Activated CD4-positive, alpha-beta memory T cell treated with anti-CD3 and anti-CD28 coated beads for 36 hours (primary cell): Measurements from ENCODE around the gene BNIP5. TPM values are rescaled to one million over a fixed set of nuclear protein-coding genes. Genes with fewer than 3 reads are reported as not detected.

ENCODE experiments used
- CTCF ChIA-PET: fragments of 350-600 bp; sonication (Branson Sonifier 250); formaldehyde crosslinking; loops from one replicate; lab custom pipeline; 2021; ENCODE audit warnings: antibody characterized with exemption, inconsistent platforms; lab: Charles Lee
- POLR2A ChIA-PET: fragments of 350-600 bp; sonication (Branson Sonifier 250); formaldehyde crosslinking; loops from one replicate; lab custom pipeline; 2021; ENCODE audit warnings: antibody characterized with exemption; lab: Charles Lee
- DNase-seq: peaks from one replicate; pipeline ENCODE4 v3.0.0-alpha.2; 2020
- H3K27ac Mint-ChIP-seq: one replicate; pipeline ENCODE4 v1.8.0; 2021; ENCODE audit warnings: mixed read lengths
- H3K27me3 Mint-ChIP-seq: one replicate; pipeline ENCODE4 v1.8.0; 2021; ENCODE audit warnings: mixed read lengths
- H3K36me3 Mint-ChIP-seq: one replicate; pipeline ENCODE4 v1.8.0; 2021; ENCODE audit warnings: mixed read lengths
- H3K4me1 Mint-ChIP-seq: one replicate; pipeline ENCODE4 v1.8.0; 2021; ENCODE audit warnings: low read depth, mixed read lengths
- H3K4me3 Mint-ChIP-seq: one replicate; pipeline ENCODE4 v1.8.0; 2021; ENCODE audit warnings: mild to moderate bottlenecking, mixed read lengths
- H3K9me3 Mint-ChIP-seq: one replicate; pipeline ENCODE4 v1.8.0; 2021; ENCODE audit warnings: mixed read lengths
- intact Hi-C: fragments of 100-400 bp; cut with micrococcal nuclease; formaldehyde crosslinking; loops from one replicate; pipeline ENCODE4 v1.15.1; 2023
- total RNA-seq, 2 experiments: library from RNA; stranded (reverse); gene quantifications; one replicate each; pipeline ENCODE4 v1.2.3, GENCODE V29; 2021

Gene BNIP5
- total RNA-seq, 2 experiments from 2014 or later: not detected

DNA sequence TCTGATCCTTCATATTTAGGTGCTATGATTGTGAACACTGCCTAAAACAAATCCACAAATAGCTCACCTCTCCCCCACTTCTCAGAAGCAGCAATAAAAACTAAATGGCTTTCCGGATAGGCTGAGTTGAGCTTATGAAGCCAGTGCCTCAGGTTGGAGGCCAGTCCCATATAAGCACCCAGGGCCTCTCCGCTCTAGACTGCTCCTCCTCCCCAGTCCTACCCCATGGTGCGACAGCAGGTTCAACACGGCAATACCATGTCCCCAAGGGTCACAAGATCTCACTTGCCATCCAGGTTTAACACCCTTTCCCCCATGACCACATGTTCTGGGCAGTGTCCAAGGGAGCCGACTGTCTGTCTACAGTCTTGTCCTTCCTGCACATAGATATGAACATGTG, 20.8 kb downstream of the BNIP5 start:
- ChIA-PET CTCF (interaction anchor here (1.0 kb wide), 2 partner anchors 14 to 19 kb away, joined by 3 to 5 read pairs; no protein-coding TSS in a partner anchor), POLR2A (no interaction called here)
- no peaks in the 10 kb centered on the region for H3K36me3 Mint-ChIP-seq
- H3K9me3 Mint-ChIP-seq: no peaks in the 10 kb centered on the region
- H3K4me3 Mint-ChIP-seq: no peak overlapping the region
- no peaks in the 10 kb centered on the region for H3K4me1 Mint-ChIP-seq
- no peak for DNase-seq
- intact Hi-C loops: no loop called here
- no peaks in the 10 kb centered on the region for H3K27me3 Mint-ChIP-seq
- no peak overlapping the region for H3K27ac Mint-ChIP-seq

DNA sequence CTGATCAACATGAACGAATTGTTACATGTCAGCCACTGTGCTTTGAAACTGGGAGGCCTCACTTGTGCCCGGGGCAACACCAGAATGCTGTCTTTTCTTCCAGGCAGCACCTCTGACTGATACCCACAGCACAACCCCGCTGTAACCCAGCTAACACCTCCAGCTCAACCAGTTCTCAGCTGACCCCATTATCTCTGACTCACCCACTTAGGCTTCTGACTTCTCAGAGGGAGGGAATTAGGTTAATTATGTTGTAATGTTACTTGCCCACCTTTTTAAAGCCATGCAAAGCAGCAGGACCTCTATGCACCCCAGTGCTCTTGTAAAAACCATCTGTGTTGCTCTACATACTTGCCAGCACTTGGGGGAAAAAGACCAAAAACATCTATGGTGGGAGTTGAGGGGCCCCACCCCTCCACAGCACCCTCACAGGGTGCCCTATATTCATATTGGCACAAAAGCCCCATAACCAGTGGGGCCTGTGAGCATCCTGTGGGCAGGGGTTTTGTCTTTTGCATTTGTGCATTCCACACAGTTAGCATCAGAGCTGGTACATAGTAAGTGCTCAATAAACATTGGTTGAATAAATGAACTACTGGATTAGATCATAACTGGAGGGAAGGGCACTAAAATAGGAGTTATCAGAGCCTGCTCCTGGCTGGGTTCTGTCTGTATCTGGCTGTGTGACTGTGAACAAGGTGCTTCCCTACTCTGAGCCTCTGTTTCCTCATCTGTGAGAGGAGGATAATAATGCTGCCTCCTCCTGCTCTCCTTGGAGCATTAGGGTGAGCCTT, 22.3 kb downstream of the BNIP5 start:
- H3K4me1 Mint-ChIP-seq: no peaks in the 10 kb centered on the region
- no peak overlapping the region for H3K27ac Mint-ChIP-seq
- DNase-seq: no peak
- no peak overlapping the region for H3K4me3 Mint-ChIP-seq
- ChIA-PET CTCF (no interaction called here), POLR2A (no interaction called here)
- no peaks in the 10 kb centered on the region for H3K27me3 Mint-ChIP-seq
- no peaks in the 10 kb centered on the region for H3K36me3 Mint-ChIP-seq
- intact Hi-C loops: no loop called here
- H3K9me3 Mint-ChIP-seq: no peaks in the 10 kb centered on the region

DNA sequence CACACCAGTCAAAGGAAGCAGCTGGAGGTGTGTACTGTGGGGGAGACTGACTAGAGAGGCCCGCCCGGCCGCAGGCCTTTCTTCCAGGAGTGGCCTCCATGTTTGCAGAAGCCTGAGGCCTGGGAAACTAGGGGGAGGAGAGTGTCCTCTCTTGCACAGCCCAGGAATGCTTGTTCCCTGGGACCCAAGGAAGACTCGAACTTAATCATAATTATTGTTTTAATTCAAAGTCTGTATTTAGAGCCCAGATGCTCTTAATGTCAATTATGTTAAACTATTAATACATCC, 23.1 kb downstream of the BNIP5 start:
- Mint-ChIP-seq H3K4me3 (no peak overlapping the region), H3K27ac (no peak overlapping the region), H3K9me3 (no peaks in the 10 kb centered on the region), H3K27me3 (no peaks in the 10 kb centered on the region), H3K36me3 (no peaks in the 10 kb centered on the region), H3K4me1 (no peaks in the 10 kb centered on the region)
- ChIA-PET POLR2A (no interaction called here), CTCF (no interaction called here)
- no peak for DNase-seq
- intact Hi-C loops: no loop called here

DNA sequence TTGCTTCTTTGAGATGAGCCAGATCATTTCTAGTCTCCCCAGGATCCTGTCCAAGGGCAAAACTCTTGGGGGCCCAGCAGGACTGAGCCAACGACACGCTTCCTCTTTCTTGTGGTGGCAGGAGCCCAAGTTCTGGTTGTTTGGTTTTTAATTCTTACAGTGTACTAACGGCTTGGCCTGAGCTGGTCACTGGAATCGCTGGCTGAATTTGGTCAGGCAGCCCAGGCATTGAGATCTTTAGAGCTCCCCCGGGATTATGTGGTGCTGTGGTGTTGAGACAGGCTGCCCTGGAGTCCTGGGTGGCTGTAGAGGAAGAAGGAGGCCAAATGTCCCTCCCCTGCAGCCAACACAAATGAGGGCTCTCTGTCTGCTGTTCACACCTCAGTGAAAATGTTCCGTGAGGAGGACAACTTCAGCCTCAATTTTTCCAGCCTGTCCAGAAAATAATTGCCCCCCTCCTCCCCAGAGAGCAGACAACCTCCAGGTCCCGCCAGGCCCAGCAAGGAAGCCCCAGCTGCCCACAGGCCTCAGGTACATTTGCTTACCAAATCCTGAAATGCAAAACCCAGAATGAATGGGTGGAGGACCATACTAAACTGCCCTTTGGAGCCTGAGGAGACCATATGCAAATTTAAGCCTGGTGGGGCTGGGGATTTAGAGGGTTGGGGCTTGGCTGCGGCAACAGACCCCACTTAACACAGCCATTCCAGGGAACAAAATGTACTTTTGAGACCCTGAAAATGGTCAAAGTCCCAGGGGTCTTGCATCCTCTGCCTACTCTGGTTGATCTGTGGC, 23.6 kb downstream of the BNIP5 start:
- H3K4me3 Mint-ChIP-seq: no peak overlapping the region
- H3K4me1 Mint-ChIP-seq: no peaks in the 10 kb centered on the region
- POLR2A ChIA-PET: no interaction called here
- H3K27me3 Mint-ChIP-seq: no peaks in the 10 kb centered on the region
- H3K36me3 Mint-ChIP-seq: no peaks in the 10 kb centered on the region
- H3K9me3 Mint-ChIP-seq: no peaks in the 10 kb centered on the region
- intact Hi-C loops: no loop called here
- DNase-seq: no peak
- CTCF ChIA-PET: interaction anchor here (3.4 kb wide), 1 partner anchor 10 kb away, joined by 13 read pairs; no protein-coding TSS in a partner anchor
- H3K27ac Mint-ChIP-seq: no peak overlapping the region

DNA sequence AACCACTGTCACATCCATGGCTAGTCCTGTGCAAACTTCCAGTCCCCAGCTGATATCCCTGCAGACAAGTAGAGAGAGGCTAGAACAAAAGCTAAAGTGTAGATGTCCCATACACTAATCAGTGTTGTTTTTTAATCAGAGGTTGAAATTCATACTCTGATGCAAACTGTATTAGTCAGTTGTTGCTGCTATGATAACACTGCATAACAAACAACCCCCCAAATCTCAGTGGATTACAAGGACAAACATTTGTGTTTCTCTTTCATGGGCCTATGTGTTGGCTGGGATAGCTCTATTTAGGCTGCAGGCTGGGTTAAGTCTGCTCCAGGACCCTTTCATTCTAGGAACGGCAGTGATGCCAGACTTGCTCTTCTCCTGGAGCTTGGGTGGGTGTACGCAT, 26.8 kb downstream of the BNIP5 start:
- DNase-seq: no peak
- no peaks in the 10 kb centered on the region for H3K36me3 Mint-ChIP-seq
- ChIA-PET CTCF (interaction anchor here (0.8 to 3.4 kb wide), 4 partner anchors 7 to 50 kb away, joined by 3 to 13 read pairs (median 6); no protein-coding TSS in a partner anchor), POLR2A (no interaction called here)
- no peaks in the 10 kb centered on the region for H3K9me3 Mint-ChIP-seq
- H3K27ac Mint-ChIP-seq: no peak overlapping the region
- no peaks in the 10 kb centered on the region for H3K27me3 Mint-ChIP-seq
- H3K4me1 Mint-ChIP-seq: no peaks in the 10 kb centered on the region
- intact Hi-C loops: loop anchor here (10.0 kb wide), 1 partner anchor 185 kb away; no protein-coding TSS in a partner anchor
- no peak overlapping the region for H3K4me3 Mint-ChIP-seq

DNA sequence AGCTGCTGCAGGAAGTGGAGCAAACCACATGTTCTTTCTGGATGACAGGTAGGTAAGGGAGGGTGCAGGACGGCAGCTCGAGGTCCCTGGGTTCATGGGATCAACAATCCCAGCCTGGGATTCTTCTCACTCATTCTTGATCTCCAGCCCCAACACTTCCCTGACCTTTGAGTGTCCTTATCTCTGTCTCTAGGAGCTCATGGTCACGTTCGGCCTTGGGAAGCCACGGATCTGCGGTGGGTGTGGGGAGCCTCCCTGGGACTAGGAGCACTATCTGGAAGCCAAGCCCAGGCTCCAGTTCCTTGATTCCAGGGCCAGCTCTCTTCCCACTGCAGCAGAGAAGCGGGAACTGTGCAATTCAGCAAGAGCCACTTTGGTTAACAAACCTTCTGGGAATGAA, 27.5 kb downstream of the BNIP5 start:
- ChIA-PET CTCF (no interaction called here), POLR2A (no interaction called here)
- no peaks in the 10 kb centered on the region for H3K27me3 Mint-ChIP-seq
- H3K9me3 Mint-ChIP-seq: no peaks in the 10 kb centered on the region
- H3K36me3 Mint-ChIP-seq: no peaks in the 10 kb centered on the region
- no peak for DNase-seq
- intact Hi-C loops: loop anchor here (10.0 kb wide), 1 partner anchor 184 kb away; no protein-coding TSS in a partner anchor
- H3K4me3 Mint-ChIP-seq: no peak overlapping the region
- H3K4me1 Mint-ChIP-seq: no peaks in the 10 kb centered on the region
- no peak overlapping the region for H3K27ac Mint-ChIP-seq

DNA sequence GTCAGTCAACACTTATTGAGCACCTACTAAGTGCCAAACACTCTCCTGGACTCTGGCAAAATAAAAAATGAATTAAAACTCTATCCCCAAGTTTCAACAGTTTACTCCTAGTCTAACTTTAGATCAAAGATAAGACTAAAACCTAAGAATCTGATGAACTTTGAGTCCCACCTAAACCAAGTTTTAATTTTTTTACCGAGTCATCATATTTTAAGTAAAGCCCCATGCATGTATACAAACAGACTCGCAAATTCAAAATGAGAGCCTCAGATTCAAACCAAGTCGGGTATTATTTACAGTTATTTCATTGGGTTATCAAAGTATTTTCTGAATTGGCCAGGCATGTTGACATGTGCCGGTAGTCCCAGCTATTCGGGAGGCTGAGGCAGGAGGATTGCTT, 28.2 kb downstream of the BNIP5 start:
- Mint-ChIP-seq H3K36me3 (no peaks in the 10 kb centered on the region), H3K9me3 (no peaks in the 10 kb centered on the region), H3K27ac (no peak overlapping the region), H3K4me3 (no peak overlapping the region), H3K4me1 (no peaks in the 10 kb centered on the region), H3K27me3 (no peaks in the 10 kb centered on the region)
- CTCF ChIA-PET: no interaction called here
- intact Hi-C loops: loop anchor here (10.0 kb wide), 1 partner anchor 184 kb away; no protein-coding TSS in a partner anchor
- no peak for DNase-seq
- POLR2A ChIA-PET: no interaction called here

DNA sequence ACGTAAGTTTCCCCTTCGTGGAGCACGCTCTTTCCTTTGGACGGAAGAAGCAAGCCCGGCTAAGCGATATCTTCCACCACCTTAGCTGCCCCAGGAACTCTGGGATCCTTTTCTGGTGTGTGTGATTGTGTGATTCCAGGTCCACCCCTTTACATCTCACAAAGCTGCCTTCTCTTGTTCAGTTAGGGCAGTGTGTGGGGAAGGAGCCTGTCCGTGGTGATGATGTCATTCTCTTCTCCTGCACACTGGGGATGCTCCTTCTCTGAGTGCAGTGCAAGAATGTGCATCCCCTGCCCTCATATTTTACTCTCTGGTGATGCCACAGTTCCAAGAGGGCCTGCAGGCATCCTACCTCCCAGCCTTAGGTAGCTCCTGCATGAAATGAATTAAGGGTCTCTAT, 30.3 kb downstream of the BNIP5 start:
- Mint-ChIP-seq H3K36me3 (no peaks in the 10 kb centered on the region), H3K4me1 (peaks cover 4% of the 10 kb centered on the region), H3K27me3 (peaks cover 7% of the 10 kb centered on the region), H3K4me3 (no peak overlapping the region), H3K27ac (no peak overlapping the region), H3K9me3 (no peaks in the 10 kb centered on the region)
- DNase-seq: no peak
- intact Hi-C loops: loop anchor here (10.0 kb wide), 1 partner anchor 182 kb away; no protein-coding TSS in a partner anchor
- CTCF ChIA-PET: interaction anchor here (0.9 to 8.7 kb wide), 2 partner anchors 52 to 309 kb away, joined by 4 to 160 read pairs; no protein-coding TSS in a partner anchor
- POLR2A ChIA-PET: no interaction called here

DNA sequence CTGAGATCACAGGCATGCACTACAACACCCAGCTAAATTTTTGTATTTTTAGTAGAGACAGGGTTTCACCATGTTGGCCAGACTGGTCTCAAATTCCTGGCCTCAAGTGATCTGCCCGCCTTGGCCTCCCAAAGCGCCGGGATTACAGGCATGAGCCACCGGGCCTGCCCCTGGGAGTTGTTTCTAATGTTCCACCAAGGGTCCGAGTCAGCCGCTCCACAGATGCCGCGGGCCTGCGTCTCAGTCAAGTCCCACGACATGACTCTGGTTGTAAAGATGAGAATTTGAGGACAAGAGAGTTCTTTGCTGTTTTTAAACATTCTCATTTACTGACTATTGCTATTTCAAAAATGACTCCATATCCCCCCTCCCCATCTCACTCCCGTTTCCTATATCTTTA, 30.8 kb downstream of the BNIP5 start:
- H3K4me3 Mint-ChIP-seq: no peak overlapping the region
- H3K27ac Mint-ChIP-seq: no peak overlapping the region
- H3K27me3 Mint-ChIP-seq: peaks cover 11% of the 10 kb centered on the region
- H3K4me1 Mint-ChIP-seq: peaks cover 4% of the 10 kb centered on the region
- ChIA-PET CTCF (interaction anchor here (0.7 to 8.7 kb wide), 5 partner anchors 26 to 309 kb away, joined by 3 to 160 read pairs (median 4); no protein-coding TSS in a partner anchor), POLR2A (no interaction called here)
- DNase-seq: no peak
- H3K9me3 Mint-ChIP-seq: no peaks in the 10 kb centered on the region
- intact Hi-C loops: loop anchor here (10.0 kb wide), 1 partner anchor 181 kb away; no protein-coding TSS in a partner anchor
- no peaks in the 10 kb centered on the region for H3K36me3 Mint-ChIP-seq

DNA sequence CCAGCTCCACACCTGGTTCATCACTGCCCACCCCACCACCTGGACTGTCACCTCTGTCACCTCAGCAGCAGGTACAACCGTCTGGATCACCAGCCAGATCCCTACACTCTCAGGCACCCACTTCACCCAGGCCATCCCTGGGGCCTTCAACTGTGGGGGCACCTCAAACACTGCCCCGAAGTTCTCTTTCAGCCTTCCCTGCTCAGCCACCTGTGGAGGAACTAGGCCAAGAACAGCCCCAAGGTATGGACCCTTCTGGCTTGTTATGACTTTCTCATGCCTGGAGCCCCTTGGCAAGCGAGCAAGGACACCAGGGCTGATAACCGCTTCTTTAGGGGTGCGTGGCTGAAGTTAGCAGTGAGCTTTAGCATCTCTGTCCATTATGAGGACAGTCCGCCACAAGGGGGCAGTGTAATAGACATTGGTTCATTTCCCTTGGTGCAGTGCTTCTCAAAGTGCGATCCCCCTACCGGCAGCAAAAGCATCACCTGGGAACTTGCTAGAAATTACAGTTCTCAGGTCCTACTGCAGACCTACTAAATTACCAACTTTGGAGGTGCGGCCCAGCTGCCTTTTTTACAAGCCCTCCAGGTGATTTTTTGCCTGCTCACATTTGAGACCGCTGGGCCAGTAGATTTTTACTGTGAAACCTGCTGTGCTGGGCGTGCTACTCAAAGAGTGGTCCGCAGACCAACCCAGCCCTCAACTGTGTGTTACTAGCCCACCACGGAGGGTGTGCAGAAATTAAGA, 34.3 kb downstream of the BNIP5 start:
- ChIA-PET CTCF (interaction anchor here (0.6 to 8.7 kb wide), 49 partner anchors 9 to 869 kb away, joined by 3 to 160 read pairs (median 5); partner anchors contain the start of genes BNIP5 and MAPK14), POLR2A (interaction anchor here (0.6 kb wide), 1 partner anchor 630 kb away, joined by 4 read pairs; no protein-coding TSS in a partner anchor)
- H3K4me3 Mint-ChIP-seq: no peak overlapping the region
- H3K9me3 Mint-ChIP-seq: no peaks in the 10 kb centered on the region
- peak; percentile 94 for DNase-seq
- intact Hi-C loops: loop anchor here (1.0 to 10.0 kb wide), 3 partner anchors 58 to 275 kb away; partner anchors contain the start of gene MAPK14
- peaks cover 14% of the 10 kb centered on the region for H3K27me3 Mint-ChIP-seq
- no peaks in the 10 kb centered on the region for H3K36me3 Mint-ChIP-seq
- H3K4me1 Mint-ChIP-seq: peaks cover 4% of the 10 kb centered on the region
- H3K27ac Mint-ChIP-seq: no peak overlapping the region

DNA sequence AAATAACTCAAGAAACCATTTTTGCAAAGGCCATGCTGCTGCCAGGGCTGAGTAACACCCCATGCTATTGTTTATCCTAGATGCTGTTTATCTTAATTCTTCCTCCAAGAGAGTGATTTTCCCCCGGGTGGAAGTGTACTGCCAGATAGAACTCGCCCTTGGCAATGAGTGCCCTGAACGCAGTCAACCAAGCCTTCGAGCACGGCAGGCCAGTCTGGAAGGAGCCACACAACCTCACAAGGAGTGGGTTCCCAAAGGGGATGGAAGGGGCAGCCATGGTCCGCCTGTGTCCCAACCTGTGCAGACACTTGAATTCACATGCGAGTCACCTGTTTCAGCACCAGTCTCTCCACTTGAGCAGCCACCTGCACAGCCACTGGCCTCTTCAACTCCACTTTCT, 34.9 kb downstream of the BNIP5 start:
- intact Hi-C loops: loop anchor here (1.0 to 10.0 kb wide), 3 partner anchors 59 to 274 kb away; partner anchors contain the start of gene MAPK14
- H3K9me3 Mint-ChIP-seq: no peaks in the 10 kb centered on the region
- no peak for DNase-seq
- ChIA-PET POLR2A (interaction anchor here (0.6 kb wide), 1 partner anchor 630 kb away, joined by 4 read pairs; no protein-coding TSS in a partner anchor), CTCF (interaction anchor here (0.6 to 8.7 kb wide), 47 partner anchors 10 to 800 kb away, joined by 3 to 160 read pairs (median 5); partner anchors contain the start of genes BNIP5 and MAPK14)
- H3K27ac Mint-ChIP-seq: no peak overlapping the region
- no peaks in the 10 kb centered on the region for H3K36me3 Mint-ChIP-seq
- H3K27me3 Mint-ChIP-seq: peaks cover 14% of the 10 kb centered on the region
- peaks cover 4% of the 10 kb centered on the region for H3K4me1 Mint-ChIP-seq
- H3K4me3 Mint-ChIP-seq: no peak overlapping the region
